HG02623 (cell line): ENCODE measurements around the gene CELA3A.

Source experiments
- ATAC-seq: cut with Tn5 transposase; IDR thresholded peaks from one replicate; pipeline ENCODE4 v1.9.1; 2021; ENCODE audit warnings: moderate library complexity; ENCODE audit not compliant: unreplicated experiment

The CELA3A gene

DNA sequence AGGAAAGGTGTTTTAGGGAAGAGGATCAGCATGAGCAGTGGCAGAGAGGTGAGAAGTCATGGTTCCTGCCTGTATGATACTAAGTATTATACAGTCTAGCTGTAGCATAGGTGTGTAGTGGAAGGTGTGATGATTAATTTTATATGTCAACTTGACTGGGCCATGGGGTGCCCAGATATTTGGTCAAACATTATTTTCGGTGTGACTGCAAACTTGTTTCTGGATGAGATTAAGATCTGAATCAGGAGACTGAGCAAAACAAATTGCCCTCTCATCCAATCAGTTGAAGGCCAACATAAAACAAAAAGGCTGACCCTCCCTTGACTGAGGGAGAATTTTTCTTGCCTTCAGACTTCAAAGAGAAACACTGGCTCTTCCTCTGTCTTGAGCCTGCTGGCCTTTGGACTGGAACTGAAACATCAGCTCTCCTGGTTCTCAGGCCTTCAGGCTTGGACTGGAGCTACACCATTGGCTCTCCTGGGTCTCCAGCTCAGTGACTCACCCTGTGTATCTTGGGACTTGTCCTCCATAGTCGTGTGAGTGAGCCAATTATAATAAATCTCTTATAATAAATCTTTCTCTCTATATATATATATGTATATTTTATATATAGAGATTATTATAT is 44.3 kb downstream of the CELA3A start:
- no peak for ATAC-seq

DNA sequence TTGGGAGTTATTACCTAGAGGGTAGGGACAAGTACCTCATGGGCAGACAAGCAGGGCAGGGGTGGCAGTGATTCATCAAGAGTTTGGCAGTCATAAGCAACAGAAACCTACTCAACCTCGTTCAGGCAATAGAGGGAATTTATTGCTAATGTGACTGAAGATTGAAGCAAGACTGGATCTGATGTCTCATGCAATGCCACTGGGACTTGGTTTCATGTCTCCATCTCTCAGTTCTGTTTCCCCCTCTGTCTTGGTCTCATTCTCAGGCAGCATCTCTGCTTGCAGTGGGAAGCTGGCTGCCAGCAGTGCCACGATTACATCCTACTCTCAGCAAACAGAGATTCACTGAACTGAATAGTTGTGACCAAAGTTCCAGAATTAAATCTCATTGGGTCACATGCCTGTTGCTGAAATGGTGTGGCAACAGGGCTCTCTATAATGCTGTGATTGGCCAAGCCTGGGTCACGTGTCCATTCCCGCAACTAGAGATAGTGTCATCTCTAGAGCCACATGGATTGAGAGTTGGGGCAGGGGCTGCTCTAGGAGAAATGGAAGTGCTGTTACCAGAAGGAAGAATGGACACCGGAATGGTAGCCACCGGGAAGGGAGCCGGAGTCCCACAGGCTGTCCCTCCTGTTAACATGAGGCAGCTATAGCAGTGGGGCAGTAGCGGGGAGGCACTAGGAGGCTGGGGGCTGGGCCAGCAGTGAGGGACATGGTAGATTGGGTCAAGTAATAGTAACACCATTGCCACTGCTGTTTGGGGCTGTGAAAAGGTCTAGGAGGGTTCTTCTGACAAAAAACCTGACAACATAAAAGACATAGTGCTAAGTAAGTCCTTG is 47.1 kb downstream of the CELA3A start:
- ATAC-seq, result no peak

DNA sequence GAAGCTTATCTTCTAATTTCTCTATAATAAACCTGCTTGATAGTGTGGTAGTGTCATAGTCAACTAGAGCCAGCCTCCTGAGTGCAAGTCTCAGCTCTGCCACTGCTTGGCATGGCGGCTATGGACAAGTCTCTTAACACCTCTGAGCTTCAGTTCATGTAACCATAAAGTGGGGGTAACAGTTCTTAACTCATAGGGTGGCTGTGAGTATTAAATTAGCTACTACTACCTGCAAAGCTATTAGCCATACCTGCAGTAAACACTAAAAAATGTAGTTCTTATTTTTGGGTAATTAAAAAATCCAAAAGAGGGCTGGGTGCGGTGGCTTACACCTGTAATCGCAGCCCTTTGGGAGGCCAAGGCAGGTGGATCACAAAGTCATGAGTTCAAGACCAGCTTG is 48.9 kb downstream of the CELA3A start:
- no peak for ATAC-seq

DNA sequence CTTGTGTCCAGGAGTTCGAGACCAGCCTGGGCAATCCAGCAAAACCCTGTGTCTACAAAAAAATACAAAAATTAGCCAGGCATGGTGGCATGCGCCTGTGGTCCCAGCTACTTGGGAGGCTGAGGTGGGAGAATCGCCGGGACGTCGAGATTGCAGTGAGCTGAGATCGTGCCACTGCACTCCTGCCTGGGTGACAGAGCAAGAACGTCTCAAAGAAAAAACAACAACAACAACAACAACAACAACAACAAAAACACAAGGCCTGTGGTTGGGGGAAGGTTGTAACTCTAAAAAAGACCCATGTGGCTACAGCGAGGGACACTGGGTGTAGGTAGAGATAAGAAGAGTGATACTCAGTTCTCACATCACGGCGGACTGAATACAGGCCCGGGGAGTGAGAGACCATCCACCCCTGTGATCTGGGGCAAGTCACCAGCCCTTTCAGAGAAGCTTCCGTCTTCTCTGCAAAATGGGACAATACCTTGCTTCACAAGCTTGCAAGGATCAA is 50.2 kb downstream of the CELA3A start:
- no peak for ATAC-seq

DNA sequence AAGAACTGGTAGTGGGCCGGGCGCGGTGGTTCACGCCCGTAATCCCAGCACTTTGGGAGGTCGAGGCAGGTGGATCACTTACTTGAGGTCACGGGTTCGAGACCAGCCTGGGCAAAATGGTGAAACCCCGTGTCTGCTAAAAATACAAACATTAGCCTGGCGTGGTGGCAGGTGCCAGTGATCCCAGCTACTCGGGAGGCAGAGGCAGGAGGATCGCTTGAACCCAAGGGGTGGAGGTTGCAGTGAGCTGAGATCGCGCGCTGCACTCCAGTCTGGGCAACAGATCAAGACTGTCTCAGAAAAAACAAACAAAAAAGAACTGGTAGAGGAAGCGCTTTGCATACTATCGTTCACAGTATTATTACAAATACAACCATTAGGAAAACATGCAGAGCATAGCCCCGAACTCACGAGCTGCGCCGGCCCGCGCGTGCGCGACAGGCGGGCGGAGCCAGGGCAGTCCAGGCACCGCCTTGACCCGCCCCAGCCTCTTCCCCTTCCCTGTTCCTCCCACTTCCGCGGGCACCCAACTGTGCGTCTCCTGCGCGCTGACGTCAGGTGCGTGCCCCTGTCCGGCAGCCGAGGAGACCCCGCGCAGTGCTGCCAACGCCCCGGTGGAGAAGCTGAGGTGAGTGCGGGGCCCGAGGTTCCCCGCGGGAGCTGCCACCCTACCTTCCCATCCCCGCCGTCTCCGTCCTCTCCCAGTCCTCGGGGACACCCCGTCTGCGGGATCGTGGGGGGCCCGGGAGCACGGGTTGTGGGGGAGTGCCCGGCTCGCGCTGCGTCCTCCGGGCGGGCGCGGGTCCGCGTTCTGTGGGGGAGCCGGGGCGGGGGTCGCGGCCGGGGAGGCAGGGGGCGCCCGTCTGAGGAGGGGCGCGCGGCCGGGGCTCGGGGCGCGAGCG is 50.9 kb downstream of the CELA3A start, which contains the start of gene CDC42:
Gene CDC42, plus strand, starts transcription at position 595 of the 902 bp plus-strand sequence. CDS start 25,770 bp downstream, outside the sequence.
- ATAC-seq, result peak; percentile 84

DNA sequence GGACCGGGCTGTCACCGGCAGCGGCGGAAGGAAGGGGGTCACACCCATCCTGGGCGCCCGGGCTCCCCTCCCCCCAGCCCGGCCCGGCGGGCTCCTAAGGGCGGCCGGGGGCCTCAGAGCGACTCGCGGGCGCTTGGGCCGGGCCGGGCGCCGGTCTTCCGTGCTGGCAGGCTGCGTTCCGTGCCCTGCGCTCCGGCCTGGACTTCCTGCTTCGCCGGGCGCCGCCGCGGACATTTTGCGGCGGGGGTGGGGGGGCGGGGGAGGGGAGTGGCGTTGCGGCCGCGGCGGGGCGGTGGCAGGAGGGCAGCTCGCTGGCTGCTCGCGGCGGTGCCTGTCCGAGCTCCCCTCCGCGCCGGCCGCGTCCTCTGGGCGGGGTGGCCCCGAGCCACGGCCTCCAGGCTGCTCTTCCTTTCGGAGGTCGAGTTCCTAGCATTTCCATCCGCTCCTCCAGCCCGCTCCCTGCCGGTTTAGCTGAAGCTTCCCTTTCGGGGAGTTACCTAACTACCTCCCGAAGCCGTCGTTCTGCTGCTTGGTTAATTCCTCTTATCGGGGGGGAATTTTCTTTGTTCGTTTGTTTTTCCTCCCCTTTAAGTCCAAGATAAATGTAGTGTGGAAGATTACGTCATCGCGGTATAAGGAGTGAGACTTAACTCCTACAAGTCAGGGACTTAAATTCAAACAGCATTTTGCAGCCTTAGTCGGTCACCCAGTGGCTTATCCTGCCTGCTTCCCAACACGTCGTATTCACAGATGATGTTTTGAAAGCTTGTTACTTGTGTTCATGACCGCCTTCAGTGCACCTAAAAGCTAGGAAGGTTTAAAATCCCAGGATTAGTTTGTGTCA is 51.8 kb downstream of the CELA3A start:
- ATAC-seq, result peak; percentile 31

DNA sequence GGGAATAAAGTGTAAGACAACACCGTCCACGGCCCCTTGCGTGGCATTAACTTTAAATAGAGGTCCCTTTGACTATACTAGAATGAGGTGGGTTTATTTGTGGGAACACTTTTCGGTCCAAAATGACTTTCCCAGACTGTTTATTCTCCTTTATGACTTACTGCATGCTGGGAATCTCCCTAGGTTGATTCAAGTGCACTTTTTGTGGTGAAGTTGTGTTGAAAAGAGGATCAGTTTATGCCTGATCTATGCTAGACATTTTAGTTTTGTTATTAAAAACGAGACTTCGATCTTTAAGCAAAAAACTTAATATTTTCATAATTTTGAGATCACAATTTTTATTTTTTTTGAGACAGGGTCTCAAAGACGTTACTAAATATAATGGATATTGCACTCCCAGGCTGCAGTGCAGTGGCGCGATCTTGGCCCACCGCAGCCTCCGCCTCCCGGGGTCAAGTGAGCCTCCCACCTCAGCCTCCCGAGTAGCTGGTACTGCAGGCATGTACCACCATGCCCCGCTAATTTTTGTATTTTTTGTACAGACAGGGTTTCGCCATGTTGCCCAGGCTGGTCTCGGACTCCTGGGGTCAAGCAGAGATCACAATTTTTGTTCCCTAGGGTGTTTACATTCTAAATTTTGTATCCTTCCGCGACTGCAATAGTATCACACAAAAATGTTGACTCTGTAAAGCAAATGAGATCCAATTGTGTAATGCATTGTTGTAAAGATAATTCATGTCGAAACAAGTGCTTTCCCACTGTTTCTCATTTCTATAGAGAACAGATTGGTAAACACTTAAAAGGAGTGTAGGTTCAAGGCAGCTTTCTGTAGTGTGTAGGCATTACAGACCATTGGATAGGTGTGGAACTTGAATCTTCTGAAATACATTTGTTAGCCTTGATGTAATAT is 52.7 kb downstream of the CELA3A start:
- no peak for ATAC-seq

DNA sequence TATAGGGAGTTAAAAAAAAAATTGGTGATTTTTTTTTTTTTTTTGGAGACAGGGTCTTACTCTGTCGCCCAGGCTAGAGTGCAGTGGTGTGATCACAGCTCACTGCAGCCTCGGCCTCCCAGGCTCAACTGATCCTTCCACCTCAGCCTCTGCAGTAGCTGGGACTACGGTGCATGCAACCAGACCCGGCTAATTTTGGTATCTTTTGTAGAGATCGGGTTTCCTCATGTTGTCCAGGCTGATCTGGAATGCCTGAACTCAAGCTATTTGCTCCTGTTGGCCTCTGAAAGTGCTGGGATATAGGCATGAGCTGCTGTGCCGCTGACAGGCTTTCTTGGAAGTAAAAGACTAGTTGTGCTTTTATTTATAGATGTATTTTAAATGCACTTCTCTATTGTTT is 54.0 kb downstream of the CELA3A start:
- no peak for ATAC-seq

DNA sequence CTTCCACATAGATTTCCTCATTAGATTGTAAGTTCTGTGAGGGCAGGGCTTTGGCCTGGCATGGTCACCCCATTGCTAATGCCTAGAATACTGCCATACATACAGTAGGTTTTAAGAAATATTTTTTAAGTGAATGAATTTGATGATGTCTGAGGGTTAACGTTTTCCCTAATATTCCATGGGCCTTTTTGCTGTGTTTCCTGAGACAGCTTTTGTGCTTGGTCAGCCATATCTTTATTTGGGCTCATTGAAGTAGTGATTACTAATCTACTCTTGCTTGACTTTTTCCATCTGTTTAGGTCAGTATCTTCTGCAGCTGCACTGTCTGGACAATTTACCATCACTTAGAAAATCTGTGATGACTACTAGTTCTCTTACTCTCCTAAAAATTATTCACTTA is 54.6 kb downstream of the CELA3A start:
- no peak for ATAC-seq

DNA sequence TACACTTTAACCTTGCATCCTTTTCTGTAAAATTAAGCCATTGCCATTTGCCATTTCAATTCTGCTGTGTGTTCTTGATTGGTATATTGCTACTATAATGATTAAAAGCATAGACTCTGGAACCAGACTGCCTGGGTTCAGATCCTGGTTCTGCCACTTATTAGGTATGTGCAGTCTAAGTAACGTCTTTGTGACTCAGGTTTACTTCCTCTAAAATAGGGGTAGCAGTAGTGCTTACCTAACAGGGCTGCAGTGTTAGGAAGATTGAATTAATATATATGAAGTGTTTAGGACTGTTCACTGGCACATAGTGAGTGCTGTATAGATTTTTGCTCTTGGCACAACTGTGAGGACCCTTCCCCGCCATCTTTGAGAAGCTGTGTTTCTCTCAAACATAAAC is 55.5 kb downstream of the CELA3A start:
- no peak for ATAC-seq

DNA sequence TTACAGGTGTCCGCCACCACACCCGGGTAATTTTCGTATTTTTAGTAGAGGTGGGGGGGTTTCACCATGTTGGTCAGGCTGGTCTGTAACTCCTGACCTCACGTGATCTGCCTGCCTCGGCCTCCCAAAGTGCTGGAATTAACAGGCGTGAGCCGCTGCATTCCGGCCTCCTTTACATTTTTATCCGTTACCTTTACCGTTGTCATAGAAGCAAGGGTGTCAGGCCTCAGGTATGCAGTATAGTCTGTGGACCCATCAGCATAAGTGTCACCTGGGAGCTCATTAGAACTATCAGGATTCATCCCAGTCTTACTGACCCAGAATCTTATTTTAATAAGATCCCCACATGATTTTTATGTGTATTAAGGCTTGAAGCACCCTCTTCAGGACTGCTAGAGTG is 56.4 kb downstream of the CELA3A start:
- no peak for ATAC-seq
